Measurements from ENCODE around the gene CMC1.

Gene CMC1

GRCh38 chr3:28349469-28350000, 108.1 kb downstream of the CMC1 start:
- H3K36me3 Mint-ChIP-seq, result peaks cover 12% of the 10 kb centered on the region
- H3K9me3 Mint-ChIP-seq, result peaks cover 11% of the 10 kb centered on the region
- peaks cover 57% of the 10 kb centered on the region for H3K4me1 Mint-ChIP-seq
- peak overlapping the region; percentile 97 for H3K4me3 Mint-ChIP-seq
- H3K27ac Mint-ChIP-seq, result peak overlapping the region; percentile 97
- no peaks in the 10 kb centered on the region for H3K27me3 Mint-ChIP-seq
